Measurements from ENCODE around the gene ERICH4.
"Not testable (repeated sequence)": the region's sequence is repeated elsewhere in the genome, so short reads cannot be mapped to it uniquely, and the experiment has no call there.

Gene ERICH4

DNA sequence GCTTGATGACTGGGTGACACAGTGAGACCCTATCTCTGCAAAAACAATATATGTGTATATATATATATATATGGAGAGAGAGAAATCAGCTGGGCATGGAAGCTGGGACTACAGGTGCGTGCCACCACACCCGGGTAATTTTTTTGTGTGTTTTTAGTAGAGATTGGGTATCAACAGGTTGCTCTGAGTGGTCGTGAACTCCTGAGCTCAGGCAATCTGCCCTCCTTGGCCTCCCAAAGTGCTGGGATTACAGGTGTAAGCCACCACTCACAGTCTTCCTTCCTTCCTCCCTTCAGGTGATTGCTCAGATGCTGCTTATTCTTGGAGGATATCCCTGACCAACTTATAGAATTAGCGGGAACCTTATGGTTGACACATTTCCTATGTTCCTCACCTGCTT, 41.9 kb downstream of the ERICH4 start:
- Histone ChIP-seq H3K27me3 (ENCODE audit: insufficient read depth, low read length) (peaks cover 7% of the 10 kb centered on the region; the same call in 1 of the 2 replicates), H3K9me2 (ENCODE audit: low read depth, low read length) (no peaks in the 10 kb centered on the region), H3K9me3 (ENCODE audit: low read length) (no peaks in the 10 kb centered on the region), H3K79me2 (ENCODE audit: insufficient read depth, low read length) (no peaks in the 10 kb centered on the region), H3K36me3 (ENCODE audit: insufficient read depth, low read length) (no peaks in the 10 kb centered on the region), H3K4me2 (ENCODE audit: low read length) (no peak overlapping the region), H4K20me1 (ENCODE audit: insufficient read depth, low read length) (no peaks in the 10 kb centered on the region), H3K4me3 (ENCODE audit: low read depth, low read length, poor library complexity, severe bottlenecking) (no peak overlapping the region), H3K27ac (ENCODE audit: low read depth, low read length, poor library complexity, severe bottlenecking) (no peak overlapping the region), H3F3A (ENCODE audit: insufficient read depth, low read length) (no peaks in the 10 kb centered on the region), H3K4me1 (ENCODE audit: insufficient read depth, low read length, severe bottlenecking) (no peaks in the 10 kb centered on the region), H3K9ac (ENCODE audit: low read length) (no peak overlapping the region), H2AFZ (ENCODE audit: low read length) (no peak overlapping the region)
- TF ChIP-seq CTCF (IDR thresholded peaks at IDR 0.05; ENCODE audit: low read length): no peak
- no peak for TF ChIP-seq EZH2 (IDR thresholded peaks at IDR 0.05; ENCODE audit: borderline replicate concordance, low read length)

GRCh38 chr19:41486953-41487352, 44.0 kb downstream of the ERICH4 start:
- H3K9me2 ChIP-seq (ENCODE audit: low read depth, low read length); H3K4me1 ChIP-seq (ENCODE audit: insufficient read depth, low read length, severe bottlenecking); H3K27me3 ChIP-seq (ENCODE audit: insufficient read depth, low read length); H3K27ac ChIP-seq (ENCODE audit: low read depth, low read length, poor library complexity, severe bottlenecking); H3F3A ChIP-seq (ENCODE audit: insufficient read depth, low read length); H3K79me2 ChIP-seq (ENCODE audit: insufficient read depth, low read length); H3K36me3 ChIP-seq (ENCODE audit: insufficient read depth, low read length); H3K9me3 ChIP-seq (ENCODE audit: low read length); H4K20me1 ChIP-seq (ENCODE audit: insufficient read depth, low read length); H3K4me3 ChIP-seq (ENCODE audit: low read depth, low read length, poor library complexity, severe bottlenecking); H3K4me2 ChIP-seq (ENCODE audit: low read length); H2AFZ ChIP-seq (ENCODE audit: low read length); H3K9ac ChIP-seq (ENCODE audit: low read length): not testable (repeated sequence)

- TF ChIP-seq CTCF (IDR thresholded peaks at IDR 0.05; ENCODE audit: low read length): no peak
- TF ChIP-seq EZH2 (IDR thresholded peaks at IDR 0.05; ENCODE audit: borderline replicate concordance, low read length): no peak
- Histone ChIP-seq H3K9me2 (ENCODE audit: low read depth, low read length) (no peaks in the 10 kb centered on the region), H2AFZ (ENCODE audit: low read length) (no peak overlapping the region), H3K27ac (ENCODE audit: low read depth, low read length, poor library complexity, severe bottlenecking) (no peak overlapping the region), H4K20me1 (ENCODE audit: insufficient read depth, low read length) (no peaks in the 10 kb centered on the region), H3K4me2 (ENCODE audit: low read length) (no peak overlapping the region), H3K27me3 (ENCODE audit: insufficient read depth, low read length) (no peaks in the 10 kb centered on the region), H3K9ac (ENCODE audit: low read length) (no peak overlapping the region), H3K4me3 (ENCODE audit: low read depth, low read length, poor library complexity, severe bottlenecking) (no peak overlapping the region), H3K36me3 (ENCODE audit: insufficient read depth, low read length) (no peaks in the 10 kb centered on the region), H3K79me2 (ENCODE audit: insufficient read depth, low read length) (no peaks in the 10 kb centered on the region), H3K4me1 (ENCODE audit: insufficient read depth, low read length, severe bottlenecking) (no peaks in the 10 kb centered on the region), H3K9me3 (ENCODE audit: low read length) (no peaks in the 10 kb centered on the region), H3F3A (ENCODE audit: insufficient read depth, low read length) (no peaks in the 10 kb centered on the region)
Measured at GRCh38 chr19:41492843-41493242, 49.9 kb downstream of the ERICH4 start.
